T-helper 2 cell treated with Interferon-gamma antibody and Interleukin-4, amounts not matched to agents 5 μg/mL and 100 μg/mL, for 36 hours (primary cell): ENCODE data around the gene OR51B2.
"Not testable (repeated sequence)": the region's sequence is repeated elsewhere in the genome, so short reads cannot be mapped to it uniquely, and the experiment has no call there.

Source experiments
- DNase-seq: peaks from one replicate; pipeline ENCODE4 v3.0.0; 2021; ENCODE audit warnings: low spot score
- H3K27ac Mint-ChIP-seq: one replicate; pipeline ENCODE4 v1.8.0; 2021; ENCODE audit warnings: mild to moderate bottlenecking, mixed read lengths
- H3K27me3 Mint-ChIP-seq: one replicate; pipeline ENCODE4 v1.8.0; 2021; ENCODE audit warnings: low read depth, mixed read lengths
- H3K36me3 Mint-ChIP-seq: one replicate; pipeline ENCODE4 v1.8.0; 2021; ENCODE audit warnings: low read depth, mixed read lengths
- H3K4me1 Mint-ChIP-seq: one replicate; pipeline ENCODE4 v1.8.0; 2021; ENCODE audit warnings: low read depth, mixed read lengths
- H3K4me3 Mint-ChIP-seq: one replicate; pipeline ENCODE4 v1.8.0; 2022; ENCODE audit warnings: mild to moderate bottlenecking, moderate library complexity, mixed read lengths
- H3K9me3 Mint-ChIP-seq: one replicate; pipeline ENCODE4 v1.8.0; 2021; ENCODE audit warnings: mixed read lengths

Gene OR51B2

GRCh38 chr11:5324197-5324596, at the start of gene OR51B2:
OR51B2 (minus strand) TSS chr11:5324297; CDS start chr11:5324297, 0 bp downstream.
- Mint-ChIP-seq H3K27me3 (no peaks in the 10 kb centered on the region), H3K4me3 (no peak within 1 kb of the TSS), H3K36me3 (no peaks in the 10 kb centered on the region), H3K27ac (no peak within 1 kb of the TSS), H3K4me1 (no peaks in the 10 kb centered on the region), H3K9me3 (no peaks in the 10 kb centered on the region)
- no peak for DNase-seq

GRCh38 chr11:5369789-5370188, 45.7 kb upstream of the OR51B2 start:
- no peaks in the 10 kb centered on the region for H3K36me3 Mint-ChIP-seq
- no peaks in the 10 kb centered on the region for H3K9me3 Mint-ChIP-seq
- H3K27ac Mint-ChIP-seq: no peak overlapping the region
- H3K4me1 Mint-ChIP-seq: no peaks in the 10 kb centered on the region
- no peak for DNase-seq
- H3K27me3 Mint-ChIP-seq: no peaks in the 10 kb centered on the region
- H3K4me3 Mint-ChIP-seq: no peak overlapping the region

- Mint-ChIP-seq H3K27me3 (no peaks in the 10 kb centered on the region), H3K4me3 (no peak overlapping the region), H3K9me3 (no peaks in the 10 kb centered on the region), H3K36me3 (no peaks in the 10 kb centered on the region), H3K27ac (no peak overlapping the region), H3K4me1 (no peaks in the 10 kb centered on the region)
- DNase-seq: no peak
These were observed 44.5 kb upstream of the OR51B2 start for GRCh38 chr11:5368502-5369043.

GRCh38 chr11:5367448-5368074, 43.5 kb upstream of the OR51B2 start:
- DNase-seq: no peak
- no peak overlapping the region for H3K27ac Mint-ChIP-seq
- H3K27me3 Mint-ChIP-seq: no peaks in the 10 kb centered on the region
- no peaks in the 10 kb centered on the region for H3K4me1 Mint-ChIP-seq
- H3K9me3 Mint-ChIP-seq: no peaks in the 10 kb centered on the region
- no peak overlapping the region for H3K4me3 Mint-ChIP-seq
- H3K36me3 Mint-ChIP-seq: no peaks in the 10 kb centered on the region

- no peaks in the 10 kb centered on the region for H3K9me3 Mint-ChIP-seq
- no peaks in the 10 kb centered on the region for H3K4me1 Mint-ChIP-seq
- no peak overlapping the region for H3K27ac Mint-ChIP-seq
- no peaks in the 10 kb centered on the region for H3K27me3 Mint-ChIP-seq
- H3K4me3 Mint-ChIP-seq: no peak overlapping the region
- DNase-seq: no peak
- no peaks in the 10 kb centered on the region for H3K36me3 Mint-ChIP-seq
These were observed 42.8 kb upstream of the OR51B2 start for GRCh38 chr11:5366856-5367255.

- H3K27me3 Mint-ChIP-seq, H3K27ac Mint-ChIP-seq, H3K9me3 Mint-ChIP-seq, H3K36me3 Mint-ChIP-seq, H3K4me1 Mint-ChIP-seq, H3K4me3 Mint-ChIP-seq, DNase-seq: not testable (repeated sequence)
These were observed 42.3 kb upstream of the OR51B2 start for GRCh38 chr11:5366365-5366764.

- no peak overlapping the region for H3K4me3 Mint-ChIP-seq
- no peaks in the 10 kb centered on the region for H3K27me3 Mint-ChIP-seq
- no peaks in the 10 kb centered on the region for H3K36me3 Mint-ChIP-seq
- no peaks in the 10 kb centered on the region for H3K9me3 Mint-ChIP-seq
- no peak overlapping the region for H3K27ac Mint-ChIP-seq
- no peak for DNase-seq
- H3K4me1 Mint-ChIP-seq: no peaks in the 10 kb centered on the region
These were observed 40.1 kb upstream of the OR51B2 start for GRCh38 chr11:5364214-5364613.

- Mint-ChIP-seq H3K4me3 (no peak overlapping the region), H3K4me1 (no peaks in the 10 kb centered on the region), H3K36me3 (no peaks in the 10 kb centered on the region), H3K27ac (no peak overlapping the region), H3K27me3 (no peaks in the 10 kb centered on the region), H3K9me3 (no peaks in the 10 kb centered on the region)
- no peak for DNase-seq
These were observed 39.6 kb upstream of the OR51B2 start for GRCh38 chr11:5363679-5364078.

GRCh38 chr11:5362017-5362625, 38.0 kb upstream of the OR51B2 start:
- DNase-seq: no peak
- Mint-ChIP-seq H3K4me3 (no peak overlapping the region), H3K27me3 (no peaks in the 10 kb centered on the region), H3K36me3 (no peaks in the 10 kb centered on the region), H3K27ac (no peak overlapping the region), H3K4me1 (no peaks in the 10 kb centered on the region), H3K9me3 (no peaks in the 10 kb centered on the region)

GRCh38 chr11:5356031-5356430, 31.9 kb upstream of the OR51B2 start:
- H3K27me3 Mint-ChIP-seq, H3K4me1 Mint-ChIP-seq, H3K4me3 Mint-ChIP-seq, H3K9me3 Mint-ChIP-seq, H3K27ac Mint-ChIP-seq, H3K36me3 Mint-ChIP-seq, DNase-seq: not testable (repeated sequence)

GRCh38 chr11:5351208-5351607, 27.1 kb upstream of the OR51B2 start, which contains the start of gene OR51B6:
OR51B6 (plus strand) TSS chr11:5351508; CDS start chr11:5351508, 0 bp downstream.
- Mint-ChIP-seq H3K9me3 (no peaks in the 10 kb centered on the region), H3K4me3 (no peak within 1 kb of the TSS), H3K27ac (no peak within 1 kb of the TSS), H3K36me3 (no peaks in the 10 kb centered on the region), H3K27me3 (no peaks in the 10 kb centered on the region), H3K4me1 (no peaks in the 10 kb centered on the region)
- DNase-seq: no peak

- H3K27me3 Mint-ChIP-seq: no peaks in the 10 kb centered on the region
- no peak overlapping the region for H3K27ac Mint-ChIP-seq
- H3K9me3 Mint-ChIP-seq: no peaks in the 10 kb centered on the region
- no peaks in the 10 kb centered on the region for H3K4me1 Mint-ChIP-seq
- no peaks in the 10 kb centered on the region for H3K36me3 Mint-ChIP-seq
- H3K4me3 Mint-ChIP-seq: no peak overlapping the region
- no peak for DNase-seq
These were observed 25.5 kb upstream of the OR51B2 start for GRCh38 chr11:5349550-5349949.

GRCh38 chr11:5348551-5349194, 24.6 kb upstream of the OR51B2 start:
- H3K36me3 Mint-ChIP-seq: no peaks in the 10 kb centered on the region

GRCh38 chr11:5345831-5346230, 21.7 kb upstream of the OR51B2 start:
- Mint-ChIP-seq H3K9me3 (no peaks in the 10 kb centered on the region), H3K36me3 (no peaks in the 10 kb centered on the region), H3K27me3 (no peaks in the 10 kb centered on the region), H3K27ac (no peak overlapping the region), H3K4me3 (no peak overlapping the region), H3K4me1 (no peaks in the 10 kb centered on the region)
- DNase-seq: no peak

More at GRCh38 chr11:5348551-5349194, 24.6 kb upstream of the OR51B2 start:
- Mint-ChIP-seq H3K27ac (no peak overlapping the region), H3K4me1 (no peaks in the 10 kb centered on the region), H3K27me3 (no peaks in the 10 kb centered on the region), H3K4me3 (no peak overlapping the region), H3K9me3 (no peaks in the 10 kb centered on the region)
- no peak for DNase-seq
